Breast epithelium (tissue), 4 donors: ENCODE data around the gene CELSR3. TPM values are rescaled to one million over a fixed set of nuclear protein-coding genes. Genes with fewer than 3 reads are reported as not detected.

Source experiments
- DNase-seq, 2 donors: peaks; one replicate each; pipeline ENCODE4 v3.0.0-alpha.2; 2019; ENCODE audit warnings: low spot score in 2 of 2
- H3K27ac ChIP-seq, 2 donors: fragments of 200-600 bp; sonication (generic) in 1 of 2; one replicate each; pipeline ENCODE4 v1.5.1; 2016 to 2019; ENCODE audit warnings: mild to moderate bottlenecking in 1 of 2
- H3K27me3 ChIP-seq, 2 donors: fragments of 200-600 bp; sonication (generic) in 1 of 2; one replicate each; pipeline versions ENCODE4 v1.5.1 to v1.6.0; 2017 to 2019; ENCODE audit warnings: control low read depth in 1 of 2, mild to moderate bottlenecking in 1 of 2
- H3K36me3 ChIP-seq: fragments of 200-600 bp; one replicate; pipeline ENCODE4 v1.5.1; 2019
- H3K4me1 ChIP-seq, 2 donors: fragments of 200-600 bp; sonication (generic); one replicate each; pipeline ENCODE4 v1.5.1; 2016 to 2019; ENCODE audit warnings: control low read depth in 1 of 2
- H3K4me3 ChIP-seq, 3 donors: fragments of 200-600 bp; sonication (generic); 1 replicate in 2 of 3; 2 replicates in 1 of 3; pipeline ENCODE4 v1.5.1; 2016 to 2019; ENCODE audit warnings: mild to moderate bottlenecking in 3 of 3, moderate library complexity in 2 of 3
- H3K9me3 ChIP-seq, 2 donors: fragments of 200-600 bp; sonication (generic) in 1 of 2; one replicate each; pipeline ENCODE4 v1.5.1; 2016 to 2019; ENCODE audit warnings: control low read depth in 1 of 2
- POLR2A ChIP-seq: fragments of 450-650 bp; IDR thresholded peaks from one replicate; pipeline ENCODE4 v1.6.1; 2016; ENCODE audit warnings: antibody characterized with exemption, mild to moderate bottlenecking, moderate library complexity
- POLR2AphosphoS5 ChIP-seq, 3 donors: sonication (generic); formaldehyde crosslinking; IDR thresholded peaks; one replicate each; pipeline ENCODE4 v1.6.1; 2017; ENCODE audit warnings: antibody characterized with exemption in 3 of 3
- intact Hi-C: fragments of 100-400 bp; cut with DNase I; formaldehyde crosslinking; loops from one replicate; pipeline ENCODE4 v1.15.1; 2023; ENCODE audit warnings: low total_unique reads
- total RNA-seq, 3 donors: library from RNA; depleted of rRNA; stranded (reverse); fragments of >200 nt; gene quantifications; one replicate each; pipeline ENCODE4 v1.1.0, GENCODE V29; 2016
- TF ChIP-seq, protein P1 (sequence below), 3 donors: fragments of 450-650 bp; IDR thresholded peaks; one replicate each; pipeline ENCODE4 v1.5.1; 2016 to 2017; ENCODE audit warnings: antibody characterized with exemption in 3 of 3, mild to moderate bottlenecking in 3 of 3, moderate library complexity in 3 of 3

The CELSR3 gene
- total RNA-seq, 3 donors from 2014 or later, result 0.88 to 1.3 (median 1.1) TPM

- Histone ChIP-seq H3K4me3 (peak overlapping the region in 1 of 3 donors; percentile 41), H3K27ac (peak overlapping the region; percentile 91 to 94), H3K27me3 (no peaks in the 10 kb centered on the region), H3K36me3 (peaks cover 24% of the 10 kb centered on the region), H3K9me3 (no peaks in the 10 kb centered on the region), H3K4me1 (peaks cover 14 to 15% of the 10 kb centered on the region in 2 donors)
- intact Hi-C loops, result no loop called here
- TF ChIP-seq POLR2AphosphoS5 (IDR thresholded peaks at IDR 0.05) (no peak), POLR2A (no peak)
- TF ChIP-seq, protein P1, sequence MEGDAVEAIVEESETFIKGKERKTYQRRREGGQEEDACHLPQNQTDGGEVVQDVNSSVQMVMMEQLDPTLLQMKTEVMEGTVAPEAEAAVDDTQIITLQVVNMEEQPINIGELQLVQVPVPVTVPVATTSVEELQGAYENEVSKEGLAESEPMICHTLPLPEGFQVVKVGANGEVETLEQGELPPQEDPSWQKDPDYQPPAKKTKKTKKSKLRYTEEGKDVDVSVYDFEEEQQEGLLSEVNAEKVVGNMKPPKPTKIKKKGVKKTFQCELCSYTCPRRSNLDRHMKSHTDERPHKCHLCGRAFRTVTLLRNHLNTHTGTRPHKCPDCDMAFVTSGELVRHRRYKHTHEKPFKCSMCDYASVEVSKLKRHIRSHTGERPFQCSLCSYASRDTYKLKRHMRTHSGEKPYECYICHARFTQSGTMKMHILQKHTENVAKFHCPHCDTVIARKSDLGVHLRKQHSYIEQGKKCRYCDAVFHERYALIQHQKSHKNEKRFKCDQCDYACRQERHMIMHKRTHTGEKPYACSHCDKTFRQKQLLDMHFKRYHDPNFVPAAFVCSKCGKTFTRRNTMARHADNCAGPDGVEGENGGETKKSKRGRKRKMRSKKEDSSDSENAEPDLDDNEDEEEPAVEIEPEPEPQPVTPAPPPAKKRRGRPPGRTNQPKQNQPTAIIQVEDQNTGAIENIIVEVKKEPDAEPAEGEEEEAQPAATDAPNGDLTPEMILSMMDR (IDR thresholded peaks at IDR 0.05), result no peak
- DNase-seq, result no peak
These were observed 63.0 kb downstream of the CELSR3 start for GRCh38 chr3:48599509-48600285.

DNA sequence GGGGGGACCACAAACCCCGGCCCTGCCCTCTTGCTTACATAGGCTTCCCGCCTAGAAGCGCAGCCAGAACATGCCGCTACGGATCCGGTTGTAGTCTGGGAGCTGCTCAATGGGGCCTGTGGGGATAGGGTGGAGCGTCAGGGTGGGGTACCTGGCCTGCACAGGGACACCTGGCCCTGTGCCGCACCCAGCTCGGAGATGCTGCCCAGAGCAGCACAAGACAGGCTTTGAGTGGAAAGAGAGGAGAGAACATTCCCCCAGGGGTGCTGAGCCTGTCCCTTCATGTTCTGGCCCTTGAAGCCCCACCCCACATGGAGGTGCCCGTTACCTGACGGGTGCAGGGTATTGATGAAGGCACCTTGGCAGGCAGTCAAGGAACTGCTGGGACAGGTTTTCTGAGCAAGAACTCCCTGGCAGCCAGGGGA lies 63.6 kb downstream of the CELSR3 start:
- intact Hi-C loops, result no loop called here
- H3K9me3 ChIP-seq, result no peaks in the 10 kb centered on the region
- H3K36me3 ChIP-seq, result peaks cover 24% of the 10 kb centered on the region
- peak; percentile 77 to 98 for DNase-seq
- peaks cover 0 to 2% of the 10 kb centered on the region in 2 donors for H3K27me3 ChIP-seq
- peak overlapping the region; percentile 91 to 94 for H3K27ac ChIP-seq
- TF ChIP-seq POLR2AphosphoS5 (IDR thresholded peaks at IDR 0.05), result peak in 1 of 3 donors; percentile 35
- TF ChIP-seq POLR2A, result no peak
- H3K4me3 ChIP-seq, result peak overlapping the region in 1 of 3 donors; percentile 41
- peaks cover 14 to 15% of the 10 kb centered on the region in 2 donors for H3K4me1 ChIP-seq

DNA sequence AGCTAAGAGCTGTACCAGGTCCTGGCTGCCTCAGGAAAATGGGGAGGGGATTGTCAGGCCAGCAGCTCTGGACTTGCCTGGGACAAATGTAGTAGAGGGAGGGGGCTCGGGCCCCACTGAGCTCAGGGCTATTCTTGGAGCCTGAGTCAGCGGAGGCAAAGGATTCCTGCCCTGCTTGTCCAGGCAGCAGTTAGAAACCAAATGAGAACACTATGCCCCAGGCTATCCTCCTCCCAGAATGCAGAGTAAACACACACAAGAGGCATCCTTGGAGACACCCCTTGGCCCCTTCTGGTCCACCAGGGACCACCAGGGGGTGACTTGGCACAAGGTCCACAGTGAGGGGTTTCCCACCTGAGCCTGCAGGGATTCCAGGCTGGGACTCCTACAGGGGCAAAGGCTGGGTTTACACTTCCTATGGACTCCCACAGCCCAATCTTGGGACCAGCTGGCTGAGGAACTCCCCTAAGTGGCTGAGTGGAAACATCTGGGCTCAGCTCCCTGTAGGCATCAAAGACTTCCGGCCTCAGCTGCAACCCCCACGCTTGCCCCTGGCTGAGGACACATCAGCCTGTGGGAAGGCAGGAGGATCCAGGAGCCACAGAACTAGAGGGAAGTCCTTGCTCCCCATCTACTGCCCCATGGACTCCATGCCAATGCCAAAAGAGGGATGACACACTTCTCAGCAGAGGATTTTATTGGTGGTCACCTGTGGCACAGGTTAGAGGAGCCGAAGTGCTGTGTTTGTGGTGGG lies 64.2 kb downstream of the CELSR3 start:
- Histone ChIP-seq H3K36me3 (peaks cover 21% of the 10 kb centered on the region), H3K4me1 (peaks cover 14 to 15% of the 10 kb centered on the region in 2 donors), H3K4me3 (peak overlapping the region in 1 of 3 donors; percentile 41), H3K9me3 (no peaks in the 10 kb centered on the region), H3K27ac (peak overlapping the region; percentile 91 to 94), H3K27me3 (peaks cover 0 to 2% of the 10 kb centered on the region in 2 donors)
- TF ChIP-seq POLR2A, result no peak
- TF ChIP-seq, protein P1 (IDR thresholded peaks at IDR 0.05), result no peak
- TF ChIP-seq POLR2AphosphoS5 (IDR thresholded peaks at IDR 0.05), result peak in 1 of 3 donors; percentile 28
- peak; percentile 63 to 93 for DNase-seq
- intact Hi-C loops, result no loop called here

GRCh38 chr3:48597408-48597800 lies 65.3 kb downstream of the CELSR3 start:
- no peak for DNase-seq
- Histone ChIP-seq H3K27me3 (peaks cover 0 to 2% of the 10 kb centered on the region in 2 donors), H3K27ac (peak overlapping the region; percentile 91 to 94), H3K36me3 (peaks cover 13% of the 10 kb centered on the region), H3K9me3 (no peaks in the 10 kb centered on the region), H3K4me1 (peaks cover 14 to 15% of the 10 kb centered on the region in 2 donors), H3K4me3 (peak overlapping the region in 1 of 3 donors; percentile 5)
- no peak for TF ChIP-seq POLR2A
- TF ChIP-seq, protein P1 (IDR thresholded peaks at IDR 0.05), result no peak
- TF ChIP-seq POLR2AphosphoS5 (IDR thresholded peaks at IDR 0.05), result no peak
- intact Hi-C loops, result no loop called here

DNA sequence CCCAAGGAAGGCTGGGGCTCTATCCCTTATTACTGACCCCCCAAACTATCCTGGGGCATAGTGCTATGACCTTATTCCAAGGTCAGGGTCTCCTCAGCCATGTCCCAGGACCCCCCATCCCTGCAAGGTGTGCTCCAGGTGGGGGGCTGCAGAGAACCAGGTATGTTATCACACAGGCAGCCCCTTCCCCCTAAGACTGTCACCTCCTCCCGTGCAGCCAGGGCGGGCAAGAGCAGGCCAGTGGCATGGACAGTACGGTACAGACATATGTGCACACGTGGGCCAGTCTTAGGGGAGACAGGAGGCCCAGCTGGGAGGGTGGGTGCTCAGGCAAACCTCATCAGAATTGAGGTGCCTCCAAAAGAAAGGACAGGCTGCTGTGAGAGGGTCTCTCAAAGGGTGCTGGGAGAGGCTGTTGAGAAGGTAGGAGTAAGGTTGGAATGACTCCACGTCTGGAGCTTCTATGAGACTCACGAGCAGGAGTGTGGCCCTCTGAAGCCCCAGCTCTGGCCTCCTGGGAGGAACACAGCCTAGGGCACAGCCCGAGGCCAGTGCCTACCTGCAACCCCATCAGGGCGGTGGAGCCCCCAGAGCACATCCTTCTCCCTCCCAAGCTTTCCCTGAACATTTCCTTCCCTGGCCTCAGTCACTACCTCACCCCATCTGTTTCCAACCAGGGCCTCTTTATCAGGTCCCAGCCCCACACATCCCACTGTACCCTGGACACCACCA lies 65.8 kb downstream of the CELSR3 start:
- DNase-seq, result no peak
- intact Hi-C loops, result no loop called here

More for the DNA sequence above, 65.8 kb downstream of the CELSR3 start:
- Histone ChIP-seq H3K27me3 (peaks cover 0 to 2% of the 10 kb centered on the region in 2 donors), H3K9me3 (no peaks in the 10 kb centered on the region), H3K4me3 (no peak overlapping the region), H3K4me1 (peaks cover 14 to 15% of the 10 kb centered on the region in 2 donors), H3K27ac (peak overlapping the region; percentile 91 to 94), H3K36me3 (peaks cover 13% of the 10 kb centered on the region)
- TF ChIP-seq POLR2A, result no peak
- TF ChIP-seq, protein P1 (IDR thresholded peaks at IDR 0.05), result no peak
- TF ChIP-seq POLR2AphosphoS5 (IDR thresholded peaks at IDR 0.05), result no peak
